GM10847 (cell line): ENCODE measurements around the gene EGR1.
A peak's percentile ranks its signal among the peaks of the same experiment; 100 is the strongest.

ENCODE experiments used
- POLR2A ChIP-seq: IDR thresholded peaks from 2 replicates; pipeline ENCODE4 v1.6.1; 2011; ENCODE audit not compliant: insufficient read length; ENCODE audit errors: extremely low read depth

The EGR1 gene

GRCh38 chr5:138465261-138466124, at the start of gene EGR1:
TSS of gene EGR1 (plus strand) at chr5:138465479. CDS start at chr5:138465762, 283 bp downstream.
- peak; percentile 93 for TF ChIP-seq POLR2A

- TF ChIP-seq POLR2A, result no peak
Measured at GRCh38 chr5:138418444-138418843, 46.8 kb upstream of the EGR1 start.

GRCh38 chr5:138425079-138425478, 40.2 kb upstream of the EGR1 start:
- TF ChIP-seq POLR2A, result no peak

- TF ChIP-seq POLR2A, result no peak
Measured at GRCh38 chr5:138435943-138436342, 29.3 kb upstream of the EGR1 start.

- no peak for TF ChIP-seq POLR2A
Measured at GRCh38 chr5:138438003-138438723, 27.1 kb upstream of the EGR1 start.

- TF ChIP-seq POLR2A, result no peak
Measured at GRCh38 chr5:138438724-138439476, 26.4 kb upstream of the EGR1 start, which contains the start of gene REEP2. TSS of gene REEP2 (plus strand) at chr5:138439057. CDS start at chr5:138439209, 152 bp downstream.

- no peak for TF ChIP-seq POLR2A
Measured at GRCh38 chr5:138439477-138440158, 25.7 kb upstream of the EGR1 start.

- TF ChIP-seq POLR2A, result no peak
Measured at GRCh38 chr5:138440159-138441073, 24.9 kb upstream of the EGR1 start.

- TF ChIP-seq POLR2A, result no peak
Measured at GRCh38 chr5:138441221-138441620, 24.1 kb upstream of the EGR1 start.

GRCh38 chr5:138444078-138444773, 21.1 kb upstream of the EGR1 start:
- no peak for TF ChIP-seq POLR2A

GRCh38 chr5:138444774-138445546, 20.3 kb upstream of the EGR1 start:
- TF ChIP-seq POLR2A, result no peak

- no peak for TF ChIP-seq POLR2A
Measured at GRCh38 chr5:138445547-138446271, 19.6 kb upstream of the EGR1 start.

GRCh38 chr5:138448070-138448469, 17.2 kb upstream of the EGR1 start:
- no peak for TF ChIP-seq POLR2A
